Amygdala (tissue), 56 donors: ENCODE measurements around the gene NIPA2.

ENCODE experiments used
- DNase-seq, 56 donors: peaks; one replicate each; lab custom pipeline; 2025; lab: John Stamatoyannopoulos, UW

NIPA2 gene

DNA sequence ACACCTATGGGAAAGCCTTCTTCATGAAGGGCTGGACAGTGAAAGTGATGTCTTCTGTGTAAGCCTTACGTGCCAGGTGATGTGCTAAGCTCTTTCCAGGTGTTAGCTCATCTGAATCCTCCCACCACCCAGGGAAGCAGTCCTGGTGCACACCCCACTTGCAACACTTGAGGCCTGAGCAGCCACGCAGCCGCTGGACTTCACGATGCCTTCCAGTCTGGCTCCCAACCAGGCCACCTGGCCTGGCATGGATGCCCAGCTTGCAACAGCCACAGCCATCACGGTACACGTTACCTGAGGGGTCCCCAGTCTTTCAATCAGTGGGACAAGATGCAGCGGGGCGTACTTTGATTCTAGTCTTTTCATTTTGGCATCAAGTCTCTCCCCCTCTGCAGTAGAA lies 35.8 kb downstream of the NIPA2 start:
- DNase-seq, result no peak

DNA sequence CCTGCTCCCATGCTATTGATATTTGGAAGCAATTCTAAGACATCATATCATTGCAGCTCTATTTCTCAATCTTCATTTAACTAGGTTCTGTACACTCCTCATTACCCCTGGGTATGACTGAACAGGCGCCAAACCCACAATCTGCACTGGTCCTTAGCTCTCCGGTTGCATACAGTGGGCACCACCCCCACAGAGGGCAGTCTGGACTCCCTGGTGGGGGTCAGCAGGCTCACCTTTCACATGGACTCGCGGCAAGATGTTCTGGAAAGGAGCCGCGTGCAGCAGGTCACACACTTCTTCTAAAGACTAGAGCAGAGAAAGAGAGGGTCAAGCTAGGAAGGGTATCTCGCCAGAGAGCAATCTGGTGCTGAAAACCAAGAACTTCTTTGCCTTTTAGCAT lies 36.5 kb downstream of the NIPA2 start:
- DNase-seq, result no peak

DNA sequence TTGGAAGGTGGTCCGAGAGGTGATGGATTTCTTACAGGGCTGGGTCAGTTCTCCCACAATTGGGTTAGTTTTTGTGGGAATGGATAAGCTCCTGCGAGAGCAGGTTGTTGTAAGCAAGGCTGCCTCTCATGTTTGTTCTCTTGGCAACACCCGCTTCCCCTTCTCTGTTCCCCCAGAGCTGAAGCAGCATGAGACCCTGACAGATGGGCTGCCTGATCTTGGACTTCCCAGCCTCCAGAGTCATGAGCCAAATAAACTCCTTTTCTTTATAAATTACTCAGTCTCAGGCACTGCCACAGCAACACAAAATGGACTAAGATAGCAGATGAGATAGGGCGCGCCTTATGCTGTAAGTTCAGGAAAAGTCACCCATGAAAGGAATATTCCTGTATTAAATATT lies 38.7 kb downstream of the NIPA2 start:
- no peak for DNase-seq

DNA sequence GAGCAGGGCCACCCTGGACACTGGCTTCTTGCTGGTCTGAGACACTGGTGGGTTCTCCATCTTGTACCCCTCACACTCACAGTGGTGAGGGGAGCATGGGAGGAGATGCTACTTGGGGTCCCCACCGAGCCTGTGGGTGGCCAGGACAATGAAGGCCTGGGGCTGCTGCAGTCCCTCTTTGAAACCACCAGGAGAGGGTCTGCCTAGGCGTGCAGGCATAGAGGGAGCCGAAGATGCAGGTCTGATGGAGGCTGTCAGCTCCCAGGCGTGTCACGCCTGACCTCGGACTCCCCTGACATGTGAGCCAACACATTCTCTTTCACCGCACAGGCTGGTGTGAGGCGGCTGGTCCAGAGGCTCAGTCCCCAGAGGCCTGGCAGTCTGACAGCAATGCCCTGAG lies 39.1 kb downstream of the NIPA2 start:
- no peak for DNase-seq

DNA sequence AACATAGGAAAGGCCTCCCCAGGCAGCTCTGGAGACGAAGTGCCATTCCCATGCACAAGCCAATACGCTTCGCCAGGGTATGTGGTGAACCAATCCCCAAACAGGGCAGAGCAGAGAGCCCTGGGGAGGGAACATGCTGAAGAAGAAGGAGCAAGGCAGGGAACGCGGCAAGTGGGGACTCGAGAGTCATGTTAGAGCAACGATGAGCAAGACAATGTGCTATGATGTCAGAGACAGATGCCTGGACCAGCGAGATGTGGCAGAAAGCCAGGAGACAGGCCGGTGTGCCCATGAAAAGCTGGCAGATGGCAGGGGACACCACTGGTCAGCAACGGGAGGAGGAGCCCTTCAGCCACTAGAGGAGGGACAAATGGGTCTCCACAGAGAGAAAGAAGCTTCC lies 39.6 kb downstream of the NIPA2 start:
- peak in 4 of 56 donors; percentile 9 to 54 (median 20) for DNase-seq

DNA sequence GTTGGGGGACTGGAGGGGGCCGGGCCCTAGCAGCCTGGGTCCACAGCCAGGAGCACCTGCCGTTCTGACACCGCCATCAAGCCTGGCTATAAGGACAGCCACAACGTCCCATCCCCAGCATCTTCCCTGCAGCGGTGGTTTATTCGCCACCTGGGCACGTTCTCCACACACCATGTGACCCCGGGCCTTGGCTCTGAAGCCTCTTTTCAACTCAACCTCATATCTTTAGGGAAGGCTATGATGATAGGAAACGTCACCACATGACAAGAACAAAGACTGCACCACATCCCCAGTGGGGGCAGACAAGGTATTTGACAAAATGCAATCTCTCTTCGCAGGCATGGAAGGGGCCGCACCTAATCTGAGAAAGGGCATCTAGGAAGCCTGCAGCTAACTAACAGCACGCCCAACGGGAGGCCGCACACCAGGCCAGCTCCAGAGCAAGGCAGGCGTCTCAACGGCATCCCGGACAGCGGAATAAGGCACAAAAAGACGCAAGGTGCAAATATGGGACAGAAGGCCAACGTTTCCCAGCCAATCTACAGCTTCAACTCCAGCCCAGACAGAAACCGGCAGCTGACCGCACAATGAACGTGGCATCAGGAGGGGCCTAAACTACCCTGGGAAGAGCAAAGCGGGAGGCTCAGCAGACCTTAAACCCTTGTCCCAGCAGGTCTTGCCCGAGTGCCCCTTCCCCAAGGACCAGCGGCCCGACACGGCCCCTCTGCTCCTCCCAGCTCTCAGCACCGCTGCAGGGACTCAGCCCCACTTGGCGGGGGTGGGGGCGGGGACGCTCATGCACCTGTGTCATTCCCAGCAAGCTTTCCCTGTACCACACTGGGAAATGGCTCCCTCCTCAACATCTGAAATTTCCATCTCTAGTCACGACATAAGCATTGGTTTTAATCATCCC lies 41.9 kb downstream of the NIPA2 start:
- no peak for DNase-seq

DNA sequence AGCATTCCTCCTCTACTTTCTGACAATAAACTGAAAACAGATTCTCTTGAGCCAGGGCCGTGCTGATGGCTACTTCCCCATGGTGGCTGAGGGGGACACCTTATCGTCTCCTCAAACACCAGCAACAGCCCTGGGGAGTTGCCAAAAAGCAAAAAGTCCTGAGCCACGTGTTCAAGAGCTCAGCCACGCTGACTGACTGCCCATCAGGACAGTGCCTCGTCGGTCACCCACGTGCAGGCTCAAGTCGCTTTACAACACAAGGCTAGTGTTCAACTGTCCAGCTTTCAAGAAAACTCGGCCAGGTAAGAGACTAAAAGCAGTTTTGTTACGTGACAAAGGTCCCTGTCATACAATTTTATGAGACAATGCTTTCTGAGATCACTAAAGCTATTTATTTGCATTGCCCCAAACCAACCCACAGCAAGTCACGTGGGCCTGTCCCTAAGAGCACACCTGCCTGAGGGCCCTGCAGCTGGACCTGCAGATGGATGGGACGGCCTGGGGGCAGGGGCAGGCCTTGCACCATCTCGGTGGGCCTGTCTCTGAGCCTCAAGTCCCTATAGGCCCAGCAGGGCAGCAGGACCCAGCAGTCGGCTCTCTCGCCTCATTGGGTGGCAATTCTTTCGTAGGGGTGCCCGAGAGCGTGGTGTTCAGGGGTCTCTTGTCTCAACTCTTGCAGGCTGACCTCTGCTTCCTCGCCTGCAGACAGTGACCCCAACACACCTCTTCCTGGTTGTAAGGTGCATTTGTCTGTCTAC lies 42.7 kb downstream of the NIPA2 start:
- no peak for DNase-seq

DNA sequence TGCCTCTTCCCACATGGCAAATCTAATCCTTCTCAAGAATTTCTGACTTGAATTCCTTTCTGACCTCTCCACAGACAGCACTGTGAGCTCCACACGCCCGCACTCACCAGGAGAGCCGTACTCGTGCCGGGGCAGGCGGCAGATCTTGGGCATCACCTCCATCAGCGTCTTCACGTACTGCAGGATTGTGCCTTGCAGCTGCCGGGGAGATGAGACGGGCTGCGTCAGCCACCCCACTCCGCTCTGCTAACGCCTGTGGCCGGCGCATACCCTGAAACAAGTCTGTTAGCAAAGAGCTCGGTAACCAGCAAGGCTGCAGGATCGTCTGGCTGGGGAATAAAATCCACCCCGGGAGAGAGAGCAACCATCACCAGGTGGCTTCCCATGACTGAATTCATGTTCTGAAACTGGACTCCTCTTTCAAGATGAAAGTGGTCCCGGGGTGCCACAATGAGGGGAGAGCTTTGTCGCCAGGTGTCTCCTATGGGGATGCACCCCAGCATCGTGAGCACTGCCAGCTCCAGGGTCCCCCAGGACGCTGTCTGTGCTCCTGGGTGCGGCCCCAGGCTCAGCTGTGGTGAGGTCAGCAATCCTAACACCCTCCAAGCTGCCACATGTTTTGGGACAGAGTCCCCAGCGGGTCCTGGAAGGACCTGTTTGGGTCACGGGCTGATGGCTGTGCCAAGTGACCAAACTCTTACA lies 43.4 kb downstream of the NIPA2 start:
- DNase-seq, result no peak

DNA sequence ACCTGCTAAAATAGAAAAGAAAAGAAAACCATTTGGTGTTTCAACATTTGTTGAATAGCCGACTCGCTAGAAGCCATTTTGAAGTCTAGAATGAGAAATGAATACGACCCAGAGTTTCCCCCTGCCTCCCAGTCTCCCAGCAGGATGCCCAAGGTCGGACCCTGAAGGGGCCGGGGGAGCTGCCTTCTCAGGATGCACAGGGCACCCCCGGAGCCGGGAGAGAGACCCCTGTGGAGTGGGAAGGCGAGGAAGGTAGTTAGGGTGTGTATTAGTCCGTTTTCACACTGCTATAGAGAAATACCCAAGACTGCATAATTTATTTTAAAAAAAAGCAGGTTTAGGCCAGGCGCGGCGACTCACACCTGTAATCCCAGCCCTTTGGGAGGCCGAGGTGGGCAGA lies 44.7 kb downstream of the NIPA2 start:
- DNase-seq, result no peak

DNA sequence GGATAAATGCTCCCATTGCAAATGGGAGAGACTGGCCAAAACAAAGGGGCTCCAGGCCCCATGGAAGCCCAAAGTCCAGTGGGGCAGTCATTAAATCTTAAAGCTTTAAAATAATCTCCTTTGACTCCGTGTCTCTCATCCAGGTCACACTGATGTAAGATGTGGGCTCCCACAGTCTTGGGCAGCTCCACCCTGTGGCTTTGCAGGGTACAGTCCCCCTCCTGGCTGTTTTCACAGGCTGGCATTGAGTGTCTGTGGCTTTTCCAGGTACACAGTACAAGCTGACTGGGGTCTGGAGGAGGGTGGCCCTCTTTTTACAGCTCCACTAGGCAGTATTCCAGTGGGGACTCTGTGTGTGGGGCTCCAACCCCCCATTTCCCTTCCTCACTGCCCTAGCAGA lies 45.9 kb downstream of the NIPA2 start:
- DNase-seq, result no peak

DNA sequence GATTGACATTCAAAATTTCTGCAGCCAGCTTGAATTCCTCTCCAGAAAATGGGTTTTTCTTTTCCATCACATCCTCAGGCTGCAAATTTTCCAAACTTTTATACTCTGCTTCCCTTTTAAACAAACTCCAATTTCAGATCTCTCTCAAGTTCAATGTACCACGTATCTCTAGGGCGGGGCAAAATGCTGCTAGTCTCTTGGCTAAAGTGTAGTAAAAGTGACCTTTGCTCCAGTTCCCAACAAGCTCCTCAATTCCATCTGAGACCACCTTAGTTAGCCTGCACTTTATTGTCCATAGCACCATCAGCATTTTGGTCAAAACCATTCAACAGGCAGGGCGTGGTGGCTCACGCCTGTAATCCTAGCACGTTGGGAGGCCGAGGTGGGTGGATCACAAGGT lies 46.7 kb downstream of the NIPA2 start:
- DNase-seq, result no peak

DNA sequence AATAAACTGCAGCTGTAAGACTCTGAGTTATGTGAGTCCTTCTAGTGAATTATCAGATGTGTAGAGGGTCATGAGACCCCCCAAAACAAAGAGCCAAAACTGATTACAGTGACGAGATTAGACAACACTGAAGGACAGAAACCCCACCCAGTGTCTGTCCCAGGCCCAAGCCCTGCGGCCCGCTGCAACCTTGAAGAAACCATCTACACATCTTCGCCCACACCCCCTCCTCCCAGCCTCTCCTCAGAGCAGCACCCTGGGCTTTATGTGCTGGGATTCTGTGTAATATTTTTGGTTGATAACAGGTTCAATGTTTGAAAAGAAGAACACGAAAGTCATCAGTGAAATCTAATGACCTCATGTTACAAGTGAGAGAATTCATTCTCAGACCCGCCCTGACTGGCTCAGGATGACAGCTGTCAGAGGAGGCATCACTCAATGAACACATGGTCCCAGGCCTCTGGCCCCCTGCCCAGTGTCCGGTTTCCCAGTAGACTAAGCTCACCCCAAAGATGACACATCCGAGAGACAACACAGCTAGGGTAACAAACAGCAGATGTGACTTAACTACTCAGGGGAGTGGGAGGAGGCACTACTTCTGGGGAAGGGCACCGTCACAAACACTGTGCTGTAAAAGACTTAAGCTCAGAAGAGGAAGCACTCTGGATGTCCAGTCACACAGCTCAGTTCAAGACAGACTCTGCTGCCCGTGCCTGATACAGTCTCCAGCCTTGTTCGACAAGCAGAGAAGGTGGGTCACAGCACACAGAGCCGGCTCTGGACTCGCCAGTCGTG lies 48.9 kb downstream of the NIPA2 start:
- DNase-seq, result peak in 12 of 56 donors; percentile 9 to 83 (median 32)

DNA sequence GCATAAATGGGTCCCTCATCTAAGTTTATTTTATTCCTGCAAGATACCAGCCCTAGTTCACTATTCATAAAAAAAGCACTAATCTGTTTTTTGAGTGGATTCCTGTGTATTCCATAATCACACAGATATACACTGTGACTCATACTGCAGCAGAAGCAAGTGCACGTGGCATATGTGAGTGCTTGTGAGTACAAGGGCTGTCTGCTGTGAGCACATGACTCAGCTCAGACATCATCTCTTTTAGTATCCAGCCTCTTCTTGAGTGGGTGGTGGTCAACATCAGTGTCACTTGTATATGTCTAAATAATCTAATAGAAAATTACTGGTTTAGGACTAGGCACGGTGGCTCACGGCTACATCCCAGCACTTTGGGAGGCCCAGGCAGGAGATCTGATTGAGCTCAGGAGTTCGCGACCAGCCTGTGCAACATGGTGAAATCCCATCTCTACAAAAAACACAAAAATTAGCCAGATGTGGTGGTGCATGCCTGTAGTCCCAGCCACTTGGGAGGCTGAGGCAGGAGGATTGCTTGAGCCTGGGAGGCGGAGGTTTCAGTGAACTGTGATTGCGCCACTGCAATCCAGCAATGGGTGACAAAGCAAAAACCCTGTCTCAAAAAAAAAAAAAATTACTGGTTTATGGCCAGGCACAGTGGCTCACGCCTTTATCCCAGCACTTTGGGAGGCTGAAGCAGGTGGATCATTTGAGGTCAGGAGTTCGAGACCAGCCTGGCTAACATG lies 49.8 kb downstream of the NIPA2 start:
- DNase-seq, result peak in 7 of 56 donors; percentile 17 to 50 (median 30)

DNA sequence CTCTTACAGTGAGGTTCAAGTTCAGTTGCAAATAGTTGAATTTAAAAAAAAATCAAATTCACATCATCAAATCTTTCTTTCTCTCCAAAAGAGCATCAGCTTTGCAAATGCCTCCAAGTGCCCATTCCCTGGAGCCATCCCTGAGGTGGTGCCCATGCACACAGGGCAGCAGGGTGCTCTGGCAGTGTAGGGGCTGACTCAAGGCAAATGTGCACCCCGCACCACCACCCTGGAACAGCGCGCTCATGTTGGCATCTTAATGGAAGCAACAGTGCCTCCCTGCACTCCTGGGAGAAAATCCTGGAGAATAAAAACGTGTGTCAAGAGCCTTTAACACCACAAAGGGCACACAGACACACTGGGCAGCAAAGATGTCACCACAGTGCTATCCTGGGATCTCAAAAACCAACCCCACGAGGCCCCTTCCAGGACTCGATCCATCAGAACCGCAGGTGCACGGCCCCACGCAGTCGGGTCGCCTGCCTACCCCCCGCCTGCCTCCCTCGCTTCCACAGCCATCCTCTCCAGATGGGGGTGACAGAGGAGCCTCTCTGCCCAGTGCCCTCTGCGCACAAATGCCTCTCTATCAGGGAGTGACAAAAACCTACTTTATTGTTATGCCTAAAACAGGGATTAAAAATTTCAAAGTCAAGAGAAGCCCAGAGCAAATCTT lies 50.8 kb downstream of the NIPA2 start:
- no peak for DNase-seq

DNA sequence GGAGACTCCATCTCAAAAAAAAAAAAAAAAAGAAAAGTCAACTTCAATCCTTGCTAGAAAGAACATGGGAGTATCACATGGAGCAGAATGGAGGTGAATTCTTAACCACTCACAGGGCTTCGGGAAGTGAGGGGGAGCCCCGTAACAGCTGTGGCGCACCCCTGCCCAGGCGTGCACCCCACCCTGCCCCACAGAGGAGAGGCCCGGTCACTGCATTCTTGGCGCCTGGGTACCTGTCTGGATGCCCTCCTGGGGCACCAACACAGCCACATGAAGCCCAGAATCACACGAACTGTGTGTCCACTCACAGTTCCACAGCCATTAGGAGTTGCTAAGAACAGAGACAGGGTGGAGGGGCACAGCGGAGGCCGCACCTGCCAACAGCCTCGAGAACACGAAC lies 51.8 kb downstream of the NIPA2 start:
- DNase-seq, result no peak

DNA sequence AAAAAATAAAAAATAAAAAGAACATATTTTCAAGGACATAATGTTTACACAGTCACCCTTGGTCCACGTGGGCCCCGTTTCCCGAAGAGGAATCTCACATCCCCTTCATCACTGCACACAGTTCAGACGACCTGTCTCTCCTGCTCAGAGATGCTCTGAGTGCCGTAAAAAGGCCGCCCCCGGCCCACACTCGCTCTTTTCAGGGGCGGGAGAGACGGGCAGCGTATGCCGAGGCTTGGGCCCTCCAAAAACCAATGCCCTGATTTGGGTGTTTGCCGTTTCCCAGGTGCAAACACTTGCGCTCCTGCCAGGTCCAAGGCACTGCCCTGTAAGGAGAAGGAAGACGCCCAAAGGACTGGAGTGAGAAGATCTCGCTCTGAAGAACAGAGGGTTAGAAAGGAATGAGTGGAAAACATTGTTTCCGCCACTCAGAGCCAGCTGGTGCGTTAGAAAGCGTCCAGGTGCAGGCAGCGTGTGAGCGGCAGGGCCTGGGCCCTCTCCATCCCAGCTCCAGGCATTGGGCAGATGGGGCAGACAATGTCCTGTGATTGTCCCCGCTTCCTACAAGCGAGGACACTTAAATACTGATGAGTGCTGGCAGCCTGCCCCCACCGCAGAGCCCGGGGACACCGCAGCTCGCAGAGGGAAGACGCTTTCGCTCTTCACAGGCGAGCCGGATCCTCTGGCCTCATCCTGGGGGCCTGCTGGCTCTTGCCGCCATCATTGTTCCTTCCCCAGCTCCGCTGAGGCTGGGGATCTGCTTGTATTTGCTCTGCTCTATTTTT lies 53.2 kb downstream of the NIPA2 start:
- DNase-seq, result no peak

DNA sequence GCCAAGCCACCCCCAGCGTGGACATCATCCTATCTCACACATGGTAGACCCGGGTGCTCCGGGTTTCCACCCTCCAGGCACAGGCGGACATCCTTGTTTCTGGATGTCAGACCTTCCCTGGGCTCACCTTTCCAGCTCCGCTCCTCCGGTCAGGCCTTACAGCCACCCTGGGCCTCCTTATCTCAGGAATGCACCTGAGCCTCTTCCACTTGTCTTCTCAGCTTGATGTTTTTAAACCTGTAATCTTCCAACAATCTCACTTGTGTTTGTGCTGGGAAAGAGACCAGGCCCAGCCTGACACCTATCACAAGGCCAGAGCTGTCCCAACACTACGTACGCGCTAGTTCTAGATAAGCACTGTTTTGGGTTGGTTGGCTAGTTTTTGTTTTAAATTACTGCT lies 53.9 kb downstream of the NIPA2 start:
- DNase-seq, result no peak

DNA sequence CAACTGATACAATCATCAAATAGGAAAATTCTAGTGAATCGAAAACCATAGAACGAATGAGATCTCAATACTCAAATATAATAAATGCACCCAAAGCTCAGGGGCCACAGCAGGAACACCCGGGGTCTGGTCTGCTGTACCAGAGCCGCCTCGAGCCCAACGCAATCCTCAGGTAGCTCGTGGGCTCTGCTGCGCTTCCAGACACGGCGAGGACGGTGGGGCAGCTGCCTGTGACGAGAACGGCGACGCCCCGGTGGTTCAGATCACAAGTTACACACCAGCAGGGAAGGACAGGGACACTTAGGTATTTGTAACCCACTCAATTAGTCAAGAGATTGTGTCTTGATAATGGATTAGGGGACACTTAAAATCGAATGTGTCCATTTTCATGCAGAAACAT lies 54.6 kb downstream of the NIPA2 start:
- no peak for DNase-seq
